HG03097 (cell line): ENCODE measurements around the gene AK3.
"Not testable (repeated sequence)": the region's sequence is repeated elsewhere in the genome, so short reads cannot be mapped to it uniquely, and the experiment has no call there.

Source experiments
- ATAC-seq: cut with Tn5 transposase; IDR thresholded peaks from one replicate; pipeline ENCODE4 v1.9.1; 2021; ENCODE audit not compliant: unreplicated experiment, low FRiP score

The AK3 gene

GRCh38 chr9:4669890-4670289, 71.1 kb downstream of the AK3 start:
- ATAC-seq, result no peak

GRCh38 chr9:4668604-4669003, 72.4 kb downstream of the AK3 start:
- no peak for ATAC-seq

- no peak for ATAC-seq
These were observed 73.3 kb downstream of the AK3 start for GRCh38 chr9:4667681-4668080.

- ATAC-seq, result no peak
These were observed 74.8 kb downstream of the AK3 start, which contains the start of gene SPATA6L for GRCh38 chr9:4666042-4666699. TSS of gene SPATA6L (minus strand) at chr9:4666480. CDS start at chr9:4666250, 230 bp downstream.

- ATAC-seq, result no peak
These were observed 75.6 kb downstream of the AK3 start for GRCh38 chr9:4665357-4665756.

- ATAC-seq, result no peak
These were observed 77.0 kb downstream of the AK3 start for GRCh38 chr9:4663956-4664355.

- ATAC-seq, result no peak
These were observed 77.8 kb downstream of the AK3 start for GRCh38 chr9:4662989-4663792.

GRCh38 chr9:4662108-4662988, 78.7 kb downstream of the AK3 start, which contains the start of gene PLPP6:
TSS of gene PLPP6 (plus strand) at chr9:4662294. CDS start at chr9:4662376, 82 bp downstream.
- peak; percentile 85 for ATAC-seq

GRCh38 chr9:4661611-4662010, 79.4 kb downstream of the AK3 start:
- ATAC-seq, result no peak

GRCh38 chr9:4661165-4661564, 79.8 kb downstream of the AK3 start:
- no peak for ATAC-seq

GRCh38 chr9:4660665-4661064, 80.3 kb downstream of the AK3 start:
- ATAC-seq, result not testable (repeated sequence)
